ENCODE results near the gene CTDP1.

DNA sequence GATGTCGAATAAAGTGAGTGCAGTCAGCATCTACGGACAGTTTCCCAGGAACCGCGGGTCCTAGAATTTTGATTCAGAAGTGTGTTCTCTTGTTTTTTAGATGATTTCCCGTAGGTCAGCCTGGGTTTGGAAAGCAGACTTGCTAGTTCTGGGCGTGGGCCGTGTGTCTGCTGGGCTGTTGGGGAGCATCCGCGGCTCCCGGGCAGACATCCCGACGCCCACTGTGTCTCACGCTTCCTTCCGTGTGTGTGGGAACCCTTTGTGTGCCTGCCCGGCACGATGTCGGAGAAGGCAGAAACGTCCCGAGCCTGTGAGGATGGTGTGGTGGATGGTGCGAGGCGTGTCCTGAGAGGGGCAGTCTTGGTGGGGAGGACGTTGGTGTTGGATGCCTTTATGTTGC is 18.4 kb downstream of the CTDP1 start:
- TF ChIP-seq EZH2 (IDR thresholded peaks at IDR 0.05) (no peak), POLR2AphosphoS5 (IDR thresholded peaks at IDR 0.05; ENCODE audit: borderline replicate concordance, low read depth, low read length) (no peak)
